ENCODE results near the gene LRRIQ1. TPM values are rescaled to one million over a fixed set of nuclear protein-coding genes. Genes with fewer than 3 reads are reported as not detected.

Gene LRRIQ1
- total RNA-seq, 2 donors from 2014 or later: 0.05 TPM; not detected in 1

- no peaks in the 10 kb centered on the region for H3K36me3 ChIP-seq
- no peak for TF ChIP-seq CTCF (IDR thresholded peaks at IDR 0.05)
- DNase-seq: no peak
- H3K4me3 ChIP-seq: no peak overlapping the region
- no peaks in the 10 kb centered on the region for H3K27me3 ChIP-seq
- no peak overlapping the region for H3K27ac ChIP-seq
- intact Hi-C loops (cut with DNase I): no loop called here
- no peaks in the 10 kb centered on the region for H3K9me3 ChIP-seq
- no peaks in the 10 kb centered on the region for H3K4me1 ChIP-seq
- H3K9ac ChIP-seq (ENCODE audit: low read depth in 2 of 2, low read length in 2 of 2): no peak overlapping the region
Measured at GRCh38 chr12:85005615-85006014, 30.5 kb upstream of the LRRIQ1 start.

DNA sequence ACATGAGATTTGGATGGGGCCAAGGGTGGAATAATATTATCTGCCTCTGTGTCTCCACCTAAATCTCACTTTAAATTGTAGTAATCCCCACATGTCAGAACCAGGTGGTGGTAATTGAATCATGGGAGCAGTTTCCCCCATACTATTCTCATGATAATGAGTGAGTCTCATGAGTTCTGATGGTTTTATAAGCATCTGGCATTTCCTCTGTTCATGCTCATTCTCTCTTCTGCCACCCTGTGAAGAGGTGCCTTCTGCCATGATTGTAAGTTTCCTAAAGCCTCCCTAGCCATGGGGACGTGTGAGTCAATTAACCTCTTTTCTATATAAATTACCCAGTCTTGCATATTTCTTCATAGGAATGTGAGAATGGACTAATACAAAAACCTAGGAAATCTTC, 29.9 kb upstream of the LRRIQ1 start:
- TF ChIP-seq CTCF (IDR thresholded peaks at IDR 0.05): no peak
- H3K27ac ChIP-seq: no peak overlapping the region
- intact Hi-C loops (cut with DNase I): no loop called here
- H3K9me3 ChIP-seq: no peaks in the 10 kb centered on the region
- H3K36me3 ChIP-seq: no peaks in the 10 kb centered on the region
- DNase-seq: no peak
- no peak overlapping the region for H3K4me3 ChIP-seq
- no peaks in the 10 kb centered on the region for H3K4me1 ChIP-seq
- H3K9ac ChIP-seq (ENCODE audit: low read depth in 2 of 2, low read length in 2 of 2): no peak overlapping the region
- H3K27me3 ChIP-seq: no peaks in the 10 kb centered on the region

DNA sequence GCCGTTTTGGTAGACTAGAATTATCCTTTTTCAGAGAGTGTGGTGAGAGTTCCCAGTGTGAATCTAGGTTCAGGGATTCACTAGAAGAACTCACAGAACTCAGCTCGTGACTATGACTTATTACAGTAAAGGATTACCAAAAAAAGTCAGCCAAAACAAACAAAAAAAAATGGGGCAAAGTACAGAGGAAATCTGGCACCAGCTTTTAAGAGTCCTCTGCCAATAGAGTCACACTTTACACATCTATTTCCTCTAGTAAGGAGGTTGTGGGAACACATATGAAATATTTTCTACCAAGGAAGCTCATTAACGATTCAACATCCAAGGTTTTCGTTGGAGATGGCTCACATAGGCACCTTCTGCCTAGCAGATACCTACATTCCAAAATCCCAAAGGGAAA, 28.3 kb upstream of the LRRIQ1 start:
- intact Hi-C loops (cut with DNase I): no loop called here
- no peaks in the 10 kb centered on the region for H3K4me1 ChIP-seq
- H3K4me3 ChIP-seq: no peak overlapping the region
- DNase-seq: no peak
- H3K27ac ChIP-seq: no peak overlapping the region
- no peaks in the 10 kb centered on the region for H3K9me3 ChIP-seq
- no peaks in the 10 kb centered on the region for H3K36me3 ChIP-seq
- TF ChIP-seq CTCF (IDR thresholded peaks at IDR 0.05): no peak
- no peak overlapping the region for H3K9ac ChIP-seq (ENCODE audit: low read depth in 2 of 2, low read length in 2 of 2)
- no peaks in the 10 kb centered on the region for H3K27me3 ChIP-seq

- Histone ChIP-seq H3K4me1 (no peaks in the 10 kb centered on the region), H3K27ac (no peak overlapping the region), H3K9me3 (no peaks in the 10 kb centered on the region), H3K9ac (ENCODE audit: low read depth in 2 of 2, low read length in 2 of 2) (no peak overlapping the region), H3K4me3 (no peak overlapping the region), H3K36me3 (no peaks in the 10 kb centered on the region), H3K27me3 (no peaks in the 10 kb centered on the region)
- intact Hi-C loops (cut with DNase I): no loop called here
- no peak for TF ChIP-seq CTCF (IDR thresholded peaks at IDR 0.05)
- no peak for DNase-seq
Measured at GRCh38 chr12:85016413-85016812, 19.7 kb upstream of the LRRIQ1 start.

DNA sequence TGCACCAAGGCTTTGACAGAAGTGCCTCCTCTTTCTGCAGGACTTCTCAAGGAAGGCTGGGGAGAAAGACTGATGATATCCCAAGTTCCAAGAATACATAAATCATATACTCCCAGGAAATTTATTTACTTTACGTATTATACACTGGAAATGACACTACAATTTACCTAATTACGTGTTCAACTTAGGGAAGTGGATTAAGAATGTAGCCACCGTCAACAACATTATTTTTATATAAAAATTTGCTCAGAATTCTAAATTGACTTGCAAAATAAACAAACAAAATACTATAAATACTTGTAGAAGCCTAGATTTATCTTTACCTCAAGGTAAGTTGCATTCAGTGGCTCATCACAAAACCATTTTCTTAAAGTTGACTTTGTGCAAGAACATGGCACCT, 19.0 kb upstream of the LRRIQ1 start:
- H3K4me3 ChIP-seq: no peak overlapping the region
- no peaks in the 10 kb centered on the region for H3K27me3 ChIP-seq
- DNase-seq: no peak
- H3K4me1 ChIP-seq: no peaks in the 10 kb centered on the region
- H3K9ac ChIP-seq (ENCODE audit: low read depth in 2 of 2, low read length in 2 of 2): no peak overlapping the region
- intact Hi-C loops (cut with DNase I): no loop called here
- no peak overlapping the region for H3K27ac ChIP-seq
- H3K36me3 ChIP-seq: no peaks in the 10 kb centered on the region
- H3K9me3 ChIP-seq: no peaks in the 10 kb centered on the region
- TF ChIP-seq CTCF (IDR thresholded peaks at IDR 0.05): no peak

DNA sequence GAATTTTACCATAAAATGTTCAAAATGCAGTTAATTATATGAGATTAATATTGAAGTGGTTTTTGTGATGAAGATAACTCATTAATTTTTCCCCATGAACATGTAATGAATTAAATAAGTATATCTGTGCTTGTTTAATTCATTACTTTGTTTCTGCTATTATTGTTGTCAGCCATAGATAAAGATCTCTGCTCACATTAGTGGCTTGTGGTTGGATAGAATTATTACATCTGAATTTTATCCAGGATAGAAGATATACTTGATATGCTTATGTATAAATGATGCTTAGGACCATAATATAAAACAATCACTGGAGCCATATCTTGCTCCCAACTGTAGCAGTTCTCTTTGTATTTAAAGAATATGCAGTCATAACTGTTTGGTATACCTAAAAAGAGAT, 18.5 kb upstream of the LRRIQ1 start:
- Histone ChIP-seq H3K9ac (ENCODE audit: low read depth in 2 of 2, low read length in 2 of 2) (no peak overlapping the region), H3K36me3 (no peaks in the 10 kb centered on the region), H3K9me3 (no peaks in the 10 kb centered on the region), H3K27ac (no peak overlapping the region), H3K4me1 (no peaks in the 10 kb centered on the region), H3K4me3 (no peak overlapping the region), H3K27me3 (no peaks in the 10 kb centered on the region)
- intact Hi-C loops (cut with DNase I): no loop called here
- TF ChIP-seq CTCF (IDR thresholded peaks at IDR 0.05): no peak
- no peak for DNase-seq

All from colonic mucosa (tissue), 4 donors.